OCI-LY1 (cell line): ENCODE measurements around the gene CHRM4.

ENCODE experiments used
- H2AFZ ChIP-seq: fragments of 200-600 bp; sonication (generic), shearing (Covaris generic); 2 replicates; pipeline ENCODE4 v1.6.0; 2014; ENCODE audit warnings: antibody characterized with exemption, mild to moderate bottlenecking, low read length
- H3F3A ChIP-seq: fragments of 200-600 bp; sonication (generic), shearing (Covaris generic); 2 replicates; pipeline ENCODE4 v1.6.0; 2014; ENCODE audit warnings: mild to moderate bottlenecking, antibody characterized with exemption, low read length, moderate library complexity; ENCODE audit not compliant: insufficient read depth
- H3K27ac ChIP-seq: fragments of 200-600 bp; sonication (generic); 2 replicates; pipeline ENCODE4 v1.5.1; 2014; ENCODE audit warnings: low read length, mixed run types, mild to moderate bottlenecking, low read depth; ENCODE audit not compliant: poor library complexity, severe bottlenecking
- H3K27me3 ChIP-seq: fragments of 200-600 bp; sonication (generic); 2 replicates; pipeline ENCODE4 v1.6.0; 2014; ENCODE audit warnings: antibody characterized with exemption, mild to moderate bottlenecking, low read length, moderate library complexity; ENCODE audit not compliant: insufficient read depth
- H3K36me3 ChIP-seq: fragments of 200-600 bp; sonication (generic); 2 replicates; pipeline ENCODE4 v1.6.1; 2014; ENCODE audit warnings: mild to moderate bottlenecking, antibody characterized with exemption, low read length, moderate library complexity, mixed read lengths; ENCODE audit not compliant: insufficient read depth
- H3K4me1 ChIP-seq: fragments of 200-600 bp; sonication (generic); 2 replicates; pipeline ENCODE4 v1.5.1; 2014; ENCODE audit warnings: mild to moderate bottlenecking, low read length, moderate library complexity; ENCODE audit not compliant: insufficient read depth, severe bottlenecking
- H3K4me2 ChIP-seq: fragments of 200-600 bp; sonication (generic), shearing (Covaris generic); 2 replicates; pipeline ENCODE4 v1.6.1; 2014; ENCODE audit warnings: low read length
- H3K4me3 ChIP-seq: fragments of 200-600 bp; sonication (generic); 2 replicates; pipeline ENCODE4 v1.5.1; 2014; ENCODE audit warnings: low read length, low read depth, mild to moderate bottlenecking, mixed read lengths; ENCODE audit not compliant: poor library complexity, severe bottlenecking
- H3K79me2 ChIP-seq: fragments of 200-600 bp; shearing (Covaris generic); 2 replicates; pipeline ENCODE4 v1.6.1; 2016; ENCODE audit warnings: mixed run types, low read length, mixed read lengths; ENCODE audit not compliant: insufficient read depth
- H3K9ac ChIP-seq: fragments of 200-600 bp; sonication (generic), shearing (Covaris generic); 2 replicates; pipeline ENCODE4 v1.6.1; 2014; ENCODE audit warnings: mild to moderate bottlenecking, low read length, mixed read lengths
- H3K9me2 ChIP-seq: fragments of 200-600 bp; sonication (generic), shearing (Covaris generic); 2 replicates; pipeline ENCODE4 v1.6.1; 2014; ENCODE audit warnings: low read depth, mild to moderate bottlenecking, low read length, mixed read lengths
- H3K9me3 ChIP-seq: fragments of 200-600 bp; shearing (Covaris generic); 2 replicates; pipeline ENCODE4 v1.6.1; 2014; ENCODE audit warnings: low read length, mixed read lengths
- H4K20me1 ChIP-seq: fragments of 200-600 bp; sonication (generic), shearing (Covaris generic); 2 replicates; pipeline ENCODE4 v1.6.0; 2016; ENCODE audit warnings: mild to moderate bottlenecking, low read length; ENCODE audit not compliant: insufficient read depth
- EZH2 ChIP-seq: fragments of 200-600 bp; sonication (generic), shearing (Covaris generic); IDR thresholded peaks from 2 replicates; pipeline ENCODE4 v1.8.0; 2017; ENCODE audit warnings: borderline replicate concordance, mixed run types, mild to moderate bottlenecking, antibody characterized with exemption, low read length, moderate library complexity, mixed read lengths
- TF ChIP-seq, protein P1 (sequence below): fragments of 200-600 bp; sonication (generic), shearing (Covaris generic); IDR thresholded peaks from 2 replicates; pipeline ENCODE4 v1.5.1; 2017; ENCODE audit warnings: mild to moderate bottlenecking, antibody characterized with exemption, low read length, moderate library complexity, mixed read lengths

The CHRM4 gene

DNA sequence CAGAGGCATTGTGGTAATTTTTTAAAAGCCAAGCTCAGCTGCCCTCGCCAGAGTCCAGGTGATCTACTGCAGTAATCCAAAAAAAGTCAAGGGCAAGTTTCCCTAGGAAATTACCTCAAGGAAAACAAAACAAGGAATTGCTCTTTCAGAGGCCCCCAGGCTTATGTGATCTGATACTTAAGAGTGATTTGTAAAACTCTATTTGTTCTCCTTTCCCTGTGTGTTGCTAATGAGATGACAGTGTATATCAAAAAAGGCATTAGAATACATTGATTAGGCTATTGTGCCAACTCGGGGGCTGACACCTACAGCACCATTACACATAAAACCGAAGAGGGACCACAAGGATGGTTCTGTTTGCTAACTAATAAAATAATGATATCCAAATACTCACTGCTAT, 44.5 kb upstream of the CHRM4 start:
- Histone ChIP-seq H3K36me3 (peaks cover 31% of the 10 kb centered on the region; the same call in 1 of the 2 replicates), H3K4me3 (no peak overlapping the region), H3K9ac (no peak overlapping the region), H3K27me3 (no peaks in the 10 kb centered on the region), H3K4me2 (no peak overlapping the region), H3K4me1 (no peaks in the 10 kb centered on the region), H3K79me2 (no peaks in the 10 kb centered on the region), H3F3A (no peaks in the 10 kb centered on the region), H3K27ac (no peak overlapping the region), H3K9me3 (no peaks in the 10 kb centered on the region), H4K20me1 (no peaks in the 10 kb centered on the region), H3K9me2 (no peaks in the 10 kb centered on the region), H2AFZ (no peak overlapping the region)
- TF ChIP-seq, protein P1, sequence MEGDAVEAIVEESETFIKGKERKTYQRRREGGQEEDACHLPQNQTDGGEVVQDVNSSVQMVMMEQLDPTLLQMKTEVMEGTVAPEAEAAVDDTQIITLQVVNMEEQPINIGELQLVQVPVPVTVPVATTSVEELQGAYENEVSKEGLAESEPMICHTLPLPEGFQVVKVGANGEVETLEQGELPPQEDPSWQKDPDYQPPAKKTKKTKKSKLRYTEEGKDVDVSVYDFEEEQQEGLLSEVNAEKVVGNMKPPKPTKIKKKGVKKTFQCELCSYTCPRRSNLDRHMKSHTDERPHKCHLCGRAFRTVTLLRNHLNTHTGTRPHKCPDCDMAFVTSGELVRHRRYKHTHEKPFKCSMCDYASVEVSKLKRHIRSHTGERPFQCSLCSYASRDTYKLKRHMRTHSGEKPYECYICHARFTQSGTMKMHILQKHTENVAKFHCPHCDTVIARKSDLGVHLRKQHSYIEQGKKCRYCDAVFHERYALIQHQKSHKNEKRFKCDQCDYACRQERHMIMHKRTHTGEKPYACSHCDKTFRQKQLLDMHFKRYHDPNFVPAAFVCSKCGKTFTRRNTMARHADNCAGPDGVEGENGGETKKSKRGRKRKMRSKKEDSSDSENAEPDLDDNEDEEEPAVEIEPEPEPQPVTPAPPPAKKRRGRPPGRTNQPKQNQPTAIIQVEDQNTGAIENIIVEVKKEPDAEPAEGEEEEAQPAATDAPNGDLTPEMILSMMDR: no peak
- no peak for TF ChIP-seq EZH2

DNA sequence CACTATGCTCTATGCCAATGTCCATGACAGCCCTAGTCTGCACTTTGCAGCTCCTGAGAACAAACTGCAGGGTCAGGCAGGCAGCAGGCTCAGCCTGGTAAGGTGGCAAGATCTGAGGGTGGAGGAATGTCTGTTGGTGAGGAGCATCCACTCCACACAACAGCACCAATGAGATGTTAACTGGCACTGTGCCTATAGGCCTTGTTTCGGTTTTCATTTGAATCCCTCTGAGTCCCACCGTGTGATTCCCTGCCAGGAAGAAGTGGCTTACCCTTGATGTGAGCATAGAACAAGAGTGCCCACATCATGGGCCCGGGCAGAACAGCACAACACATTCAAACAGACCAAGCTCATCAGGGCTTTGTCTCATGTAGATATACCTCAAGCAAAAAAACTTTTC, 44.1 kb upstream of the CHRM4 start:
- Histone ChIP-seq H3K9me3 (no peaks in the 10 kb centered on the region), H3K36me3 (peaks cover 35% of the 10 kb centered on the region; the same call in 1 of the 2 replicates), H3K4me2 (no peak overlapping the region), H3K4me1 (no peaks in the 10 kb centered on the region), H2AFZ (no peak overlapping the region), H3K4me3 (no peak overlapping the region), H3K27ac (no peak overlapping the region), H3K9ac (no peak overlapping the region), H3F3A (no peaks in the 10 kb centered on the region), H3K27me3 (no peaks in the 10 kb centered on the region), H4K20me1 (no peaks in the 10 kb centered on the region), H3K9me2 (no peaks in the 10 kb centered on the region), H3K79me2 (no peaks in the 10 kb centered on the region)
- no peak for TF ChIP-seq EZH2
- TF ChIP-seq, protein P1: no peak

DNA sequence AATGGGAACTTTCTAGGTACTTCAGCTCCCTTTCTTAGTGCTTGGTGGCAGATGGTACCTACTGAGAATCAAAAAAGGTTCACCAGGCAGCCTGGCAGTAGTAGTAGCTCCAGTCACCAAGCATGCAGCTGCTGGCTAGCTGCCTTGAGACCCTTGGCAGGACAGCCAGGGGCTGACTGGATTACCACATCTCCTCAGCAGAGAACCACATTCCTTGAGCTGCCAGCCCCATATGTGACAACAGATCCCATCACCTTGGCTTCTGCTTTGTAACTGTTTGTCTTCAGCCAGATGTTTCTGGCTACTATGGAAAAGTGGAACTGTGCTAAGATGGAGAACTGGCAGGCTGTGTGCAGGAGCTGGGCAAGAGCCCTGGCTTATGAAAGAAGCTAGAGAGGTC, 39.6 kb upstream of the CHRM4 start:
- Histone ChIP-seq H4K20me1 (no peaks in the 10 kb centered on the region), H3K4me3 (no peak overlapping the region), H3K9me3 (no peaks in the 10 kb centered on the region), H3K36me3 (peaks cover 29% of the 10 kb centered on the region; the same call in 1 of the 2 replicates), H3K27me3 (no peaks in the 10 kb centered on the region), H3F3A (no peaks in the 10 kb centered on the region), H3K79me2 (no peaks in the 10 kb centered on the region), H2AFZ (no peak overlapping the region), H3K27ac (no peak overlapping the region), H3K9me2 (no peaks in the 10 kb centered on the region), H3K4me1 (no peaks in the 10 kb centered on the region), H3K9ac (no peak overlapping the region), H3K4me2 (no peak overlapping the region)
- TF ChIP-seq EZH2: no peak

DNA sequence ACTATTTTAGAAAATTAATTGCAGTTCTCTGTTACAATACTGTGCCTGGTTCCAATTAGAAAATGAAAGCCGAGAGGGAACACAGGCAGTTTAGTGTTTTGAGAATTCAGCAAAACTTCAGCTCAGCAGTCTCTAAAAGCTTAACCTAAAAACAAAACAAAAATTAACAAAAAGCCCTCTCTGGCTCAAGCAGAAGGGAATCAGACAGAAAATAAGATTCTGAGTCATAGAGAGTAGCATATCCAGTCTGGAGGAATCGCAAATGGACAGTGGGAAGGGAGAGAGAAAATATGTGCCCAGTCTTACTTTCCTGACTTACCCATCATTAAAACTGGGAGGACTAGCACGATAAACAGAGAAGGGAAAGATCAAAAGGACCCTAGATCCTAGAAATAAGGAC, 38.1 kb upstream of the CHRM4 start:
- H3K36me3 ChIP-seq: peaks cover 22% of the 10 kb centered on the region; the same call in 1 of the 2 replicates
- H3K27ac ChIP-seq: no peak overlapping the region
- H3K4me3 ChIP-seq: no peak overlapping the region
- H3K9me3 ChIP-seq: no peaks in the 10 kb centered on the region
- no peaks in the 10 kb centered on the region for H3K27me3 ChIP-seq
- no peak overlapping the region for H2AFZ ChIP-seq
- TF ChIP-seq EZH2: no peak
- TF ChIP-seq, protein P1: no peak
- H3K9ac ChIP-seq: no peak overlapping the region
- H3K79me2 ChIP-seq: no peaks in the 10 kb centered on the region
- no peaks in the 10 kb centered on the region for H3K4me1 ChIP-seq
- no peak overlapping the region for H3K4me2 ChIP-seq
- no peaks in the 10 kb centered on the region for H4K20me1 ChIP-seq
- no peaks in the 10 kb centered on the region for H3F3A ChIP-seq
- no peaks in the 10 kb centered on the region for H3K9me2 ChIP-seq
